NCI-H748 (cell line): ENCODE measurements around the gene DLGAP1.
A peak's percentile ranks its signal among the peaks of the same experiment; 100 is the strongest.

Source experiments
- DNase-seq: peaks from one replicate; lab custom pipeline; 2025; ENCODE audit not compliant: unreplicated experiment; lab: John Stamatoyannopoulos, UW

Gene DLGAP1

GRCh38 chr18:3873211-3873610, 581.9 kb downstream of the DLGAP1 start:
- no peak for DNase-seq

GRCh38 chr18:3872641-3873040, 582.5 kb downstream of the DLGAP1 start:
- no peak for DNase-seq

GRCh38 chr18:3871687-3872086, 583.4 kb downstream of the DLGAP1 start:
- no peak for DNase-seq

GRCh38 chr18:3870914-3871313, 584.2 kb downstream of the DLGAP1 start:
- no peak for DNase-seq

GRCh38 chr18:3869848-3870247, 585.3 kb downstream of the DLGAP1 start:
- peak; percentile 56 for DNase-seq

GRCh38 chr18:3867864-3868311, 587.2 kb downstream of the DLGAP1 start:
- DNase-seq: no peak

- no peak for DNase-seq
These were observed 587.9 kb downstream of the DLGAP1 start for GRCh38 chr18:3867236-3867635.

- no peak for DNase-seq
These were observed 590.3 kb downstream of the DLGAP1 start for GRCh38 chr18:3864669-3865298.

GRCh38 chr18:3863593-3863992, 591.5 kb downstream of the DLGAP1 start:
- no peak for DNase-seq

- no peak for DNase-seq
These were observed 592.1 kb downstream of the DLGAP1 start for GRCh38 chr18:3863006-3863405.

- DNase-seq: no peak
These were observed 593.6 kb downstream of the DLGAP1 start for GRCh38 chr18:3861495-3861894.

- no peak for DNase-seq
These were observed 597.6 kb downstream of the DLGAP1 start for GRCh38 chr18:3857544-3857943.

- DNase-seq: no peak
These were observed 599.1 kb downstream of the DLGAP1 start for GRCh38 chr18:3855966-3856365.

- DNase-seq: no peak
These were observed 602.8 kb downstream of the DLGAP1 start for GRCh38 chr18:3852321-3852720.

GRCh38 chr18:3851159-3851558, 603.9 kb downstream of the DLGAP1 start:
- DNase-seq: no peak

GRCh38 chr18:3848316-3848715, 606.8 kb downstream of the DLGAP1 start:
- DNase-seq: no peak

GRCh38 chr18:3845161-3845560, 609.9 kb downstream of the DLGAP1 start:
- no peak for DNase-seq

- no peak for DNase-seq
These were observed 612.3 kb downstream of the DLGAP1 start for GRCh38 chr18:3842844-3843243.

- DNase-seq: no peak
These were observed 614.3 kb downstream of the DLGAP1 start for GRCh38 chr18:3840766-3841165.

GRCh38 chr18:3839581-3839981, 615.5 kb downstream of the DLGAP1 start:
- DNase-seq: no peak

- DNase-seq: no peak
These were observed 618.4 kb downstream of the DLGAP1 start for GRCh38 chr18:3836483-3837335.

- no peak for DNase-seq
These were observed 623.0 kb downstream of the DLGAP1 start for GRCh38 chr18:3832025-3832638.
